HL-60/S4 (cell line): ENCODE data around the gene IER2.
"Not testable (repeated sequence)": the region's sequence is repeated elsewhere in the genome, so short reads cannot be mapped to it uniquely, and the experiment has no call there.

Source experiments
- in situ Hi-C: fragments of 300-500 bp; cut with MboI; formaldehyde crosslinking; loops from 2 replicates; pipeline ENCODE4 v1.14.3; 2022; ENCODE audit warnings: low sequenced_read_pairs

The IER2 gene

DNA sequence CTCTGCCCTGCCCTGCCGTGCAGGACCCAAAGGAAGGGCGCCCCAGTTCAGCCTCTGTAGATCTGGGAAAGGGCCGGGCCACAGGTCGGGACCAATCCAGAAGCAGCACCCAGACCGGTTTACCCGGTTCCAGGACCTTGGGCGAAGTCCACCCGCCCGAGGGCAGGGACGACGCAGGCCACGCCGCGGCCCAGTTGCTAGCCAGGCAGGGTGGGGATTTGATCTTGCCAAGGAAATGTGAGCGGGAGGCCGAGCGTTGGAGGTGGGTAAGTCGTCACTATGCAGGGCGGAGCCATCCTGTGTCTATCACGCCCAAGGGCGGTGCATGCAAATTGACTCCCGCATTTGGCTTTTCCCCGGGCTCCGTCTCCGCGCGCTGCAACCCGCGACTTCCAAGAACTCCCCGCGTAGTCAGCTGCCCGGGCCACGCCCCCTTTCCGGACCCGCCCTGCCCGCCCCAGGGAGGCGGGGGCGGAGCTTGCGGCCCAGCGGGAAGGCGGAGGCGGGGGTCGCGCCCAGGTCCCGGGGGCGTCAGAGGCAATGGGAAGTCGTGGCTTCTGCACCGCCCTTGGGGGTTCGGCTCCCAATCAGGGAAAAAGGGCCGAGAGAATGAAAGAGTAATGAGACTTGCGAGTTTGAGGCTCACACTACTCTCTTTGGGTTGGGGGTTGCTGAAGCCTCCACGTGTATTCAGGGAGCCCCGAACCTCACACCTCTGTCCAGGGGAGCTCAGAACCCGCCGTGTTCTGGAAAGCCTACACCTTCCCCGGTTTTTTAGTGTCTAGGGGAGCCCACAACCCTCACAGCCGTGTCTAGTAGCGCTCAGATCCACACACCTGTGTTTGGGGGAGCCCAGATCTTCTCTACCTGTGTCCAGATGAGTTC lies 12.8 kb downstream of the IER2 start:
- in situ Hi-C loops, result no loop called here

- in situ Hi-C loops, result no loop called here
These were observed 13.6 kb downstream of the IER2 start for GRCh38 chr19:13163609-13164342.

- in situ Hi-C loops, result no loop called here
These were observed 14.3 kb downstream of the IER2 start for GRCh38 chr19:13164343-13165161.

DNA sequence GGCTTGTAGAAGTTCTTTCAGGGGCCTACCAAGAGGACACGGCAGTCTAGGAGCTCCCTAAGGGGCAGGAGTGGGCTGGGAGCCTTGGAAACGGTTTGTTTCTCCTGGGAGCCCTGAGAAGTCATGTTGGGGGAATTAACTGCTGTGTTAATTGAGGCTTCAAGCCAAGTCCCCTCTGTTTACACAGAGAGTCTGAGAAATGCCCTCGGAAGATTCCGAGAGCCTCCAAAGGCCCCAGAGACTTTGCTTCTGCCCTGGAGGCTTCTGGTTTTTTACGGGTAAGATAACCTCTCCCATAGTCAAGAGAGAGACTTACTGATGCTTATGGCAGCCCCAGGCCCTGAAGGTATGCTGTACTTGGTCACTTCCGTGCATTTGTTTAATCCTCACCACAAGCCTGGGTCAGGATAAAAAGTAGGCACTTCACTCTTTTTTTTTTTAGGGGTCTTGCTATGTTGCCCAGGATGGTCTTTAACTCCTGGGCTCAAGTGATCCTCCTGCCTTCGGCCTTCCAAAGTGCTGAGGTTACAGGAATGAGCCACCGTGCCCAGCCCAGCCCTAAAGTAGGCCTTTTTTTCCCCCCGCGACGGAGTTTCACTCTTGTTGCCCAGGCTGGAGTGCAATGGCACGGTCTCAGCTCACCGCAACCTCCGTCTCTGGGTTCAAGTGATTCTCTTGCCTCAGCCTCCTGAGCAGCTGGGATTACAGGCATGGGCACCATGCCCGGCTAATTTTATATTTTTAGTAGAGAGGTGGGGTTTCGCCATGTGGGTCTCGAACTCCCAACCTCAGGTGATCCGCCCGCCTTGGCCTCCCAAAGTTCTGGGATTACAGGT lies 15.2 kb downstream of the IER2 start:
- in situ Hi-C loops, result no loop called here

GRCh38 chr19:13166151-13166550 lies 15.9 kb downstream of the IER2 start:
- in situ Hi-C loops, result not testable (repeated sequence)

GRCh38 chr19:13169769-13170168 lies 19.6 kb downstream of the IER2 start:
- in situ Hi-C loops, result no loop called here

DNA sequence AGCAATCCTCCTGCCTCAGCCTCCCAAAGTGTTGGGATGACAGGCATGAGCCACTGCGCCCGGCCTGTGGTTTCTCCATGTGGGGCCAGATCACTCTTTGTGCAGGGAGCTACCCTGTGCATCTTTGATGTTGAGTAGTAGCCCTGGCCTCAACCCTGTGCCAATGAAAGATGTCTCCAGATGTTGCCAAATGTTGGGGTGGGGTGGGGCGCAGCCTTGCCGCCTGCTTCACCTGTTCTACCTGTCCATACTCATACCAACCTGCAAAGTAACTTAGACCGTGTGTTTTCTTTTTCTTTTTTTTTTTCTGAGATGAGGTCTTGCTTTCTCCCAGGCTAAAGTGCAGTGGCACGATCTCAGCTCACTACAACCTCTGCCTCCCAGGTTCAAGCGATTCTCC lies 20.9 kb downstream of the IER2 start:
- in situ Hi-C loops, result no loop called here

DNA sequence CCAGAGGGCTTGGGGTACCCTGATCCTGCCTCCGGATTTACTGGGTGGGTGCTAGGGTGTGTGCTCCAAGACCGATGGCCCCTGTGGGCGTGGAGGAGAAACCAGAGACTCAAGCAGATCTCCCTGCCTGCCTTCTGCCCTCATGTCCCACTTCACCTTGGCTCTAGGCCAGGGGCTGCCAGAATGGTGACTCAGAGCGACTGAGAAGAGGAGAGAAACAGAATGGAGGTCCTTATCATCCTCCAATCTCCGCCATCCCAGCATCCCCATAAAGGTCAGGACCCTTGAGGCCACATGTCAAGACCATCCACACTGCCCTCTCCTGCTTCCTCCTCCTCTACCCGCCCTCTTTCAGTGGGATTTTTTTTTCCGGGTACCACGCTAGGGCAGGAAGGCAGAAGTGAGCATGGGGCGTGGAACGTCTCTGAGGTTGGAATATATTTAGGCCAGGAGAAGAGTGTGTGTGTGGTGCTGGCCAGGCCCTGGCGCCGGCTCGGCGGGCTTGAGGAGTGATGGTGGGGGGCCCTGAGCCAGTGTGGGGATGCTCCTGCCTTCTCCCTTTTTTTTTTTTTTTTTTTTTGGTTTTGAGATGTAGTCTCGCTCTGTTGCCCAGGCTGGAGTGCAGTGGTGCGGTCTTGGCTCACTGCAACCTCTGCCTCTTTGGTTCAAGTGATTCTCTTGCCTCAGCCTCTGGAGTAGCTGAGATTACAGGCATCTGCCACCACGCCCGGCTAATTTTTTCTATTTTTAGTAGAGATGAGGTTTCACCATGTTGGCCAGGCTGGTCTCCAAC lies 22.3 kb downstream of the IER2 start:
- in situ Hi-C loops, result no loop called here

- in situ Hi-C loops, result no loop called here
These were observed 23.0 kb downstream of the IER2 start for GRCh38 chr19:13173139-13173737.

GRCh38 chr19:13176345-13176744 lies 26.1 kb downstream of the IER2 start:
- in situ Hi-C loops, result no loop called here

DNA sequence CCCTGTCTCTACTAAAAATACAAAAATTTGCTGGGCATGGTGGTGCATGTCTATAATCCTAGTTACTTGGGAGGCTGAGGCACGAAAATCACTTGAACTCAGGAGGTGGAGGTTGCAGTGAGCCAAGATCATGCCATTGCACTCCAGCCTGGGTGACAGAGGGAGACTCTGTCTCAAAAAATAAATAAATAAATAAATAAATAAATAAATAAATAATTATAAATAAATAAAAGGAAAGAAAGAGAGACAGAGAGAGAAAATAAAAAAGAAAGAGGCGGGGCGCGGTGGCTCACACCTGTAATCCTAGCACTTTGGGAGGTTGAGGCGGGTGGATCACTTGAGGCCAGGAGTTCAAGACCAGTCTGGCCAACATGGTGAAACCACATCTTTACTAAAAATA lies 27.4 kb downstream of the IER2 start:
- in situ Hi-C loops, result not testable (repeated sequence)

DNA sequence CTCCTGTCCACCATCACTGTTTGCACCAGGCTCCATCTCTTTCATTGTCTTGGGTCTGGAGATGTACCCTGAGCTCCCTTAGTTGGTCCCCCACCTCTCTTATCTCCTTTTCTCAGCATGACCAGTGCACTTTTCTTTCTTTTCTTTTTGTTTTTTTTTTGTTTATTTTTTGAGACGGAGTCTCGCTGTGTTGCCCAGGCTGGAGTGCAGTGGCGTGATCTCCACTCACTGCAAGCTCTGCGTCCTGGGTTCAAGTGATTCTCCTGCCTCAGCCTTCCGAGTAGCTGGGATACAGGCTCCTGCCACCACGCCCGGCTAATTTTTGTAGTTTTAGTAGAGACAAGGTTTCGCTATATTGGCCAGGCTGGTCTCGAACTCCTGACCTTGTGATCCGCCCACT lies 28.1 kb downstream of the IER2 start:
- in situ Hi-C loops, result not testable (repeated sequence)

GRCh38 chr19:13181747-13182388 lies 31.7 kb downstream of the IER2 start:
- in situ Hi-C loops, result no loop called here

- in situ Hi-C loops, result not testable (repeated sequence)
These were observed 34.7 kb downstream of the IER2 start for GRCh38 chr19:13184926-13185325.

DNA sequence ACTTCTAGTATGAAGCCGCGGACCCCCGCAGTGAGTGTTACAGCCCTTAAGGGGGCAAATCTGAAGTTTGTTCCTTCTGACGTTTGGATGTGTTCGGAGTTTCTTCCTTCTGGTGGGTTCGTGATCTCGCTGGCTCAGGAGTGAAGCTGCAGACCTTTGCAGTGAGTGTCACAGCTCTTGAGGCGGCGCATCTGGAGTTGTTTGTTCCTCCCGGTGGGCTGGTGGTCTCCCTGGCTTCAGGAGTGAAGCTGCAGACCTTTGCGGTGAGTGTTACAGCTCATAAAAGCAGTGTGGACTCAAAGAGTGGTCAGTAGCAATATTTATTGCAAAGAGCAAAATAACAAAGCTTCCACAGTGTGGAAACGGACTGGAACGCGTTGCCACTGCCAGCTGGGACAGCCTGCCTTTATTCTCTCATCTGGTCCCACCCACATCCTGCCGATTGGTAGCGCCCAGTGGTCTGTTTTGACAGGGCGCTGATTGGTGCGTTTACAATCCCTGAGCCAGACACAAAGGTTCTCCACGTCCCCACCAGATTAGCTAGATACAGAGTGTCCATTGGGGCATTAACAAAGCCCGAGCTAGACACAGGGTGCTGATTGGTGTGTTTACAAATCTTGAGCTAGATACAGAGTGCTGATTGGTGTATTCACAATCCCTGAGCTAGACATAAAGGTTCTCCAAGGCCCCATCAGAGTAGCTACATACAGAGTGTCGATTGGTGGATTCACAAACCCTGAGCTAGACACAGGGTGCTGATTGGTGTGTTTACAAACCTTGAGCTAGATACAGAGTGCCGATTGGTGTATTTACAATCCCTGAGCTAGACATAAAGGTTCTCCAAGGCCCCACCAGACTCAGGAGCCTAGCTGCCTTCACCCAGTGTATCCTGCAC lies 35.8 kb downstream of the IER2 start:
- in situ Hi-C loops, result not testable (repeated sequence)

- in situ Hi-C loops, result not testable (repeated sequence)
These were observed 36.5 kb downstream of the IER2 start for GRCh38 chr19:13186688-13187087.

DNA sequence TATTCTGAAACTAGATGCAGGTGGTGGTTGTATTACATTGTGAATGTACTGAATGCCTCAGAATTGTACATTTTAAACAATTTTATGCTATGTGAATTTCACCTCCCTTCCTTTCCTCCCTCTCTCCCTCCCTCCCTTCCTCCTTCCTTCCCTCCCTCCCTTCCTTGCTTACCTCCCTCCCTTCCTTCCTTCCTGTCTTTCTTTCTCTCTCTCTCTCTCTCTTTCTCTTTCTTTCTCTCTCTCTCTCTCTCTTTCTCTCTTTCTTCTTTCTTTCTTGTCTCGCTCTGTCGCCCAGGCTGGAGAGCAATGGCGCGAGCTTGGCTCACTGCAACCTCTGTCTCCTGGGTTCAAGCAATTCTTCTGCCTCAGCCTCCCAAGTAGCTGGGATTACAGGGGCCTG lies 37.2 kb downstream of the IER2 start:
- in situ Hi-C loops, result no loop called here

DNA sequence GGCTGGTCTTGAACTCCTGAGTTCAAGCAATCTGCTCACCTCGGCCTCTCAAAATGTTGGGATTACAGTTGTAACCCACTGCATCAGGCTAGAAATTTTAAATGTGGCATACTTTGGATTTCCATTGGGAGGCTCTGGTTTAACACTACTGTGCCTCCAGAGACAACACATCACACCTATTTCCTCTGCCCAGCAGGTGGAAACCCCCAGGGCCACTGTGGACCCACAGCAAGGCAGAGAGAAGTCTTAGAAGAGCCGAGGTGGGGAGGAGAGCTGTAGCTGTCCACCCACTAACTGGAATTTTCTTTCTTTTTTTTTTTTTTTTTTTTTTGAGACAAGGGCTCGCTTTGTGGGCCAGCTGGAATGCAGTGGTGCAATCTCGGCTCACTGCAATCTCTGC lies 39.4 kb downstream of the IER2 start:
- in situ Hi-C loops, result no loop called here
